Gastrocnemius medialis (tissue), 4 donors: ENCODE measurements around the gene RSU1. TPM values are rescaled to one million over a fixed set of nuclear protein-coding genes. Genes with fewer than 3 reads are reported as not detected.
A peak's percentile ranks its signal among the peaks of the same experiment; 100 is the strongest.

Experiments used
- ATAC-seq, 2 donors: fragments of 150-250 bp; one replicate each; pipeline ENCODE4 v1.9.1; 2016
- DNase-seq, 2 donors: peaks; one replicate each; pipeline ENCODE4 v3.0.0-alpha.2; 2019
- H3K27ac ChIP-seq, 4 donors: fragments of 200-600 bp; sonication (generic); 1 replicate in 1 of 4; 2 replicates in 3 of 4; pipeline ENCODE4 v1.5.1; 2016 to 2018; ENCODE audit warnings: mild to moderate bottlenecking in 2 of 4, moderate library complexity in 1 of 4
- H3K27me3 ChIP-seq, 3 donors: fragments of 200-600 bp; sonication (generic) in 2 of 3; 1 replicate in 1 of 3; 2 replicates in 2 of 3; pipeline versions ENCODE4 v1.5.1 to v1.6.0; 2016 to 2019; ENCODE audit warnings: mild to moderate bottlenecking in 1 of 3, moderate library complexity in 1 of 3
- H3K36me3 ChIP-seq, 2 donors: fragments of 200-600 bp; sonication (generic) in 1 of 2; one replicate each; pipeline ENCODE4 v1.5.1; 2017 to 2018
- H3K4me1 ChIP-seq, 2 donors: fragments of 200-600 bp; sonication (generic) in 1 of 2; one replicate each; pipeline ENCODE4 v1.5.1; 2016 to 2017; ENCODE audit warnings: mild to moderate bottlenecking in 2 of 2
- H3K4me3 ChIP-seq, 4 donors: fragments of 200-600 bp; sonication (generic) in 3 of 4; 1 replicate in 1 of 4; 2 replicates in 3 of 4; pipeline ENCODE4 v1.5.1; 2016 to 2019; ENCODE audit warnings: mild to moderate bottlenecking in 2 of 4
- H3K9me3 ChIP-seq, 3 donors: fragments of 200-600 bp; sonication (generic) in 2 of 3; 1 replicate in 1 of 3; 2 replicates in 2 of 3; pipeline ENCODE4 v1.5.1; 2016 to 2019
- POLR2A ChIP-seq, 2 donors: fragments of 450-650 bp; IDR thresholded peaks; one replicate each; pipeline ENCODE4 v1.6.1; 2017; ENCODE audit warnings: antibody characterized with exemption in 2 of 2, mild to moderate bottlenecking in 2 of 2, moderate library complexity in 2 of 2
- in situ Hi-C, 4 donors: fragments of 200-750 bp; cut with MboI; loops; one replicate each; pipeline versions ENCODE4 v1.15.0 to v1.8.0; 2017; ENCODE audit warnings: low sequenced_read_pairs in 4 of 4
- intact Hi-C: fragments of 100-400 bp; cut with DNase I; formaldehyde crosslinking; loops from one replicate; pipeline ENCODE4 v1.15.1; 2023; ENCODE audit warnings: low total_unique reads
- total RNA-seq, 4 donors: library from RNA; depleted of rRNA; stranded (reverse); fragments of >200 nt; gene quantifications; one replicate each; pipeline versions ENCODE4 v1.1.0 to v1.2.3, GENCODE V29; 2016
- TF ChIP-seq, protein P1 (sequence below), 5 experiments: fragments of 450-650 bp in 3 of 5; fragments of 200-600 bp in 2 of 5; sonication (generic) in 2 of 5; IDR thresholded peaks in 4 of 5; conservative IDR thresholded peaks in 1 of 5; 1 replicate in 4 of 5; 2 replicates in 1 of 5; pipeline ENCODE4 v1.5.1; 2016 to 2019; ENCODE audit warnings: antibody characterized with exemption in 5 of 5, mild to moderate bottlenecking in 3 of 5, moderate library complexity in 3 of 5

Gene RSU1
- total RNA-seq, 4 donors from 2014 or later, result 24.2 to 32.8 (median 26.1) TPM

DNA sequence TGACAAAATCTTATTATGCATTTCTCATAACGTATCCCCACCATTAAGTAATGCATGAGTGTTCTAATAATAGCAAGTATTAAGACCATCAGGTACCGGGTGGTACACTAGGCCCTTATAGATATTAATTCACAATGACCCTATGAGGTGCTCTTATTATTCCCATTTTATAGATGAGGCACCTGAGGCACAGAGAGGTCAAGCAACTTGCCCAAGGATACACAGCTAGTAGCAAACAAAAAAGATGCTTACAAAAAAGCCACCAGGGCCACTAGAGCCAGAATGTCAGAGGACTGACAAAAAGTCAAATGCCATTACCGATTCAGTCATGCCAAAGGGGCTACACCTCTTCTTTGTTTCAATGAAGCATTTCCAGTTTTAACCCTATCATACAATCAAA is 5.9 kb downstream of the RSU1 start:
- in situ Hi-C loops, result loop anchor here in 3 of 4 donors (25.0 kb wide), 3 partner anchors 374 to 1851 kb away; partner anchors contain the start of genes ARL5B (in 1 of the 3), NMT2 (in 1 of the 3), NSUN6 (in 1 of the 3) and PTER (in 1 of the 3)
- no peak for DNase-seq
- no peak for ATAC-seq
- peaks cover 12 to 13% of the 10 kb centered on the region in 2 donors for H3K4me1 ChIP-seq
- no peak for TF ChIP-seq POLR2A (IDR thresholded peaks at IDR 0.05)
- TF ChIP-seq, protein P1, sequence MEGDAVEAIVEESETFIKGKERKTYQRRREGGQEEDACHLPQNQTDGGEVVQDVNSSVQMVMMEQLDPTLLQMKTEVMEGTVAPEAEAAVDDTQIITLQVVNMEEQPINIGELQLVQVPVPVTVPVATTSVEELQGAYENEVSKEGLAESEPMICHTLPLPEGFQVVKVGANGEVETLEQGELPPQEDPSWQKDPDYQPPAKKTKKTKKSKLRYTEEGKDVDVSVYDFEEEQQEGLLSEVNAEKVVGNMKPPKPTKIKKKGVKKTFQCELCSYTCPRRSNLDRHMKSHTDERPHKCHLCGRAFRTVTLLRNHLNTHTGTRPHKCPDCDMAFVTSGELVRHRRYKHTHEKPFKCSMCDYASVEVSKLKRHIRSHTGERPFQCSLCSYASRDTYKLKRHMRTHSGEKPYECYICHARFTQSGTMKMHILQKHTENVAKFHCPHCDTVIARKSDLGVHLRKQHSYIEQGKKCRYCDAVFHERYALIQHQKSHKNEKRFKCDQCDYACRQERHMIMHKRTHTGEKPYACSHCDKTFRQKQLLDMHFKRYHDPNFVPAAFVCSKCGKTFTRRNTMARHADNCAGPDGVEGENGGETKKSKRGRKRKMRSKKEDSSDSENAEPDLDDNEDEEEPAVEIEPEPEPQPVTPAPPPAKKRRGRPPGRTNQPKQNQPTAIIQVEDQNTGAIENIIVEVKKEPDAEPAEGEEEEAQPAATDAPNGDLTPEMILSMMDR (IDR thresholded peaks at IDR 0.05 in 4 of 5, conservative IDR thresholded peaks at IDR 0.05 in 1 of 5), result no peak
- H3K36me3 ChIP-seq, result no peaks in the 10 kb centered on the region
- no peak overlapping the region for H3K27ac ChIP-seq
- no peak overlapping the region for H3K4me3 ChIP-seq
- no peaks in the 10 kb centered on the region for H3K27me3 ChIP-seq
- intact Hi-C loops, result no loop called here
- H3K9me3 ChIP-seq, result no peaks in the 10 kb centered on the region

DNA sequence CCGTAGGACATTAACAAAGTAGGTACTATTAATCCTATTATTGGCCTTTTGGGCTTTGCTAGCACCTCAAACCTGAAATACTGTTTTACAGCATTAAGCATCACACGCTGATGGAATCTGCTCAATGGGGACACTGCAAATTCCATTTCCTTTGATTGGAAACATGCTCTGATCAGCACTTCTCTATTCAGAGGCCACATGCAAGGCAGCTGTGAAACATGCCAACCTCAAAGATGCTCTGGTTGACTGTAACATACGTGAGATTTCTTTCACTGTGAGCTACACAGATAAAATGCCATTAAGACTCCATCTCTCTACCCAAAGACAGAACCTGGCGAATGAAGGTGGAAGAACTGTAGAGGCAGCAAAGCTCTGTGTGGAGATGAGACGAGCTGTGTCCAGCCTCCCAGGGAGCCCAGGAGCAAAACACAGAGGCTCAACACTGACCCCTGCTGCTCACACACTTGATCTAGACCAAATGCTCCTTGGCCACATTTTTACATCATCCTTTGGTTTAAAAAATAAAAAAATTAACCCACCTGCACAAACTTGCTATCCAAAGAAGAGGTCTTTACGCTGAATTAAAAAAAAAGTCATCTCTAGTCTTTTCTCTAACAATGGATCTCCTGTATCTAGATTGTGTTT is 8.0 kb downstream of the RSU1 start:
- in situ Hi-C loops, result loop anchor here in 3 of 4 donors (25.0 kb wide), 3 partner anchors 372 to 1853 kb away; partner anchors contain the start of genes ARL5B (in 1 of the 3), NMT2 (in 1 of the 3), NSUN6 (in 1 of the 3) and PTER (in 1 of the 3)
- H3K27ac ChIP-seq, result no peak overlapping the region
- TF ChIP-seq, protein P1 (IDR thresholded peaks at IDR 0.05 in 4 of 5, conservative IDR thresholded peaks at IDR 0.05 in 1 of 5), result peak in 4 of 5 experiments; percentile 12 to 55 (median 36)
- TF ChIP-seq POLR2A (IDR thresholded peaks at IDR 0.05), result no peak
- H3K9me3 ChIP-seq, result no peaks in the 10 kb centered on the region
- H3K27me3 ChIP-seq, result no peaks in the 10 kb centered on the region
- intact Hi-C loops, result no loop called here
- H3K36me3 ChIP-seq, result no peaks in the 10 kb centered on the region
- no peak for ATAC-seq
- no peak overlapping the region for H3K4me3 ChIP-seq
- DNase-seq, result no peak
- H3K4me1 ChIP-seq, result peaks cover 2 to 3% of the 10 kb centered on the region in 2 donors

DNA sequence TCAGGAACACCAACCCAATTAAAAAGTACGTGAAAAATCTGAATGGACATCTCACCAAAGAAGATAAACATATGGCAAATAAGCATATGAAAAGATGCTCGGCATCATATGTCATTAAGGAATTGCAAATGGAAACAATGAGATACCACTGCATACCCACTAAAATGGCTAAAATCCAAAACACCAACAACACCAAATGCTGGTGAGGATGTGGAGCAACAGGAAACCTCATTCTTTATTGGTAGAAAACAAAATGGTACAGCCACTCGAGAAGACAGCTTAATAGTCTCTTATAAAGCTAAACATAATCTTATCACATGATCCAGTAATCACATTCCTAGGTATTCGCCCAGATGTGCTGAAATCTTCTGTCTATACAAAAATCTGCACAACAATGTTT is 13.1 kb downstream of the RSU1 start:
- intact Hi-C loops (no loop called here), in situ Hi-C loops (loop anchor here in 3 of 4 donors (25.0 kb wide), 3 partner anchors 367 to 1858 kb away; partner anchors contain the start of genes ARL5B (in 1 of the 3), NMT2 (in 1 of the 3), NSUN6 (in 1 of the 3) and PTER (in 1 of the 3))
- Histone ChIP-seq H3K27me3 (no peaks in the 10 kb centered on the region), H3K4me3 (no peak overlapping the region), H3K9me3 (no peaks in the 10 kb centered on the region), H3K4me1 (peaks cover 40 to 47% of the 10 kb centered on the region in 2 donors), H3K36me3 (no peaks in the 10 kb centered on the region), H3K27ac (peak overlapping the region in 2 of 4 donors; percentile 35 to 63)
- TF ChIP-seq, protein P1 (IDR thresholded peaks at IDR 0.05 in 4 of 5, conservative IDR thresholded peaks at IDR 0.05 in 1 of 5), result no peak
- TF ChIP-seq POLR2A (IDR thresholded peaks at IDR 0.05), result no peak
- no peak for ATAC-seq
- DNase-seq, result no peak

DNA sequence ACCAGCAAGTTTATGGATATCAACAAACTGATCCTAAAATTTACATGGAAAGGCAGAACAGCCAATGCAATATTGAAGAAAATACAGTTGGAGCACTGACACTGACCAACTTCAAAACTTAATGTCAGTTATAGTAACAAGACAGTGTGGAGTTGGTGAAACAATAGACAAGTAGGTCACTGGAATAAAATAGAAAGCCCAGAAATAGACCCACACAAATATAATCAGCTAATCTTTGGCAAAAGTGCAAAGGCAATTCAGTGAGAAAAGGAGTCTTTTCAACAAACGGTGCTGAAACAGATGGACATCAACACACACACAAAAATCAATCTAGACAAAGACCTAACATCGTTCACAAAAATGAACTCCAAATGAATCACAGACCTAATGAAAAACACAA is 13.8 kb downstream of the RSU1 start:
- Histone ChIP-seq H3K27me3 (no peaks in the 10 kb centered on the region), H3K4me1 (peaks cover 44 to 52% of the 10 kb centered on the region in 2 donors), H3K4me3 (no peak overlapping the region), H3K27ac (peak overlapping the region in 3 of 4 donors; percentile 12 to 63 (median 35)), H3K9me3 (no peaks in the 10 kb centered on the region), H3K36me3 (no peaks in the 10 kb centered on the region)
- intact Hi-C loops, result no loop called here
- in situ Hi-C loops, result loop anchor here in 3 of 4 donors (25.0 kb wide), 3 partner anchors 366 to 1859 kb away; partner anchors contain the start of genes ARL5B (in 1 of the 3), NMT2 (in 1 of the 3), NSUN6 (in 1 of the 3) and PTER (in 1 of the 3)
- no peak for TF ChIP-seq POLR2A (IDR thresholded peaks at IDR 0.05)
- TF ChIP-seq, protein P1 (IDR thresholded peaks at IDR 0.05 in 4 of 5, conservative IDR thresholded peaks at IDR 0.05 in 1 of 5), result no peak
- ATAC-seq (no peak), DNase-seq (no peak)
